Measurements from ENCODE around the gene ZNF547.
"Not testable (repeated sequence)": the region's sequence is repeated elsewhere in the genome, so short reads cannot be mapped to it uniquely, and the experiment has no call there.

Gene ZNF547

DNA sequence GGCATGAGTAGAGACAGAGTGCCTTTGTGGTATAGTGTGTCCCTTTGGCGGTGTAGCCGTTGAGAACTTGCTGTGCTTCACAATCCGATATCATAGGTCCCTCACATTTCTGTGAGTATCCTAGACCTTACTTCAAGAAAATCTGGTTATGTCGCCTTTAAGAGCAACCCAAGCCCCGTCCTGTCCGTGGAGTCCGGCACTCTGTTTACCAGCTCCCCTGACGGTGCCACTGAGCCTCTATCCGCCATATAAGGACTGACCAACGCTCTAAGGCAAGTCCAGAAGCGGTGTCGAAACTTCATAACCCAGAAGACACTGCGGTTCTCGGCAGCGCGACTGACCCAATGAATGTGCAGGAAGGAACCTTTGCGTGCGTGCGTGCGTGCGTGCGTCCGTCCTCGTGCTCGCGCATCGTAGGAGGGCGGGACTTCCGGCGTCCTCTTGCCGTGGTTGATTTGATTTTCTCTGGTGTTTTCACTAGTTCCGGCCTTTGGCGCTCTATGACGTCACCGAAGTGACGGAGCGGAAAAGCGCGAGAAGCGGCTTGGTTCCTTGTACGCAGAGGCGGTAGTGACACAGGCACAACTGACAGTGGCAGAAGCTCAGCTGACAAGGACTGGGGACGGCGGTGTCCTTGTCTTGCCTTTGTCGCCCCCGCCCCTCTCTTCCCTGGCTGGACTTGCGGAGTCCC lies at the start of gene ZNF547, which contains the start of gene TRAPPC2B:
TSS of gene ZNF547 (plus strand) at position 555 of the 691 bp plus-strand sequence. CDS start 5,005 bp downstream, outside the sequence.
TSS of gene TRAPPC2B (plus strand) at position 555 of the 691 bp plus-strand sequence. CDS start 1,283 bp downstream, outside the sequence.
- DNase-seq, result peak; percentile 98

GRCh38 chr19:57314146-57314545 lies 49.2 kb upstream of the ZNF547 start:
- DNase-seq, result peak; percentile 97

DNA sequence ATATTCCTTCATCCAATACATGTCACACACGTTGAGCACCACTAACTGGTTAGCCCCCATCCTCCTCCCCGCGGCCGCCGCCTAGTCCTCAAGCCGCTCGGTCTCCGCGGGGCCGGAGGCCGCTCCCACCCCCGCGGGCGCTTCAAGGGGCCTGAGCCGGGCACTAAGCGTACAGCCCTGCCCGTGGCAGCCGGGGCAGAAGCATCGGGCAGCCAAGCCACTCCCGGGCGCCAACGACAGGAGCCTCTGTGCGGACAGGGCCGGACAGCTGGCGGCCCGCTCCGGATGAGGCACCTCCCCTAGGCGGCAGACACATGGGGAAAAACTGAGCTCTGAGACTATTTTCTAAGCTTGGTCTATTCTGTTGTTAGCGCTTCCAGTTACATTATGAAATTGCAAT lies 45.8 kb upstream of the ZNF547 start:
- no peak for DNase-seq

GRCh38 chr19:57319869-57320179 lies 43.5 kb upstream of the ZNF547 start:
- DNase-seq, result no peak

- DNase-seq, result peak; percentile 95
Measured at GRCh38 chr19:57320180-57321084, 42.9 kb upstream of the ZNF547 start, which contains the start of gene ZNF543. Gene ZNF543 (plus strand): TSS chr19:57320472. CDS start chr19:57320854, 382 bp downstream.

GRCh38 chr19:57321116-57321515 lies 42.2 kb upstream of the ZNF547 start:
- no peak for DNase-seq

DNA sequence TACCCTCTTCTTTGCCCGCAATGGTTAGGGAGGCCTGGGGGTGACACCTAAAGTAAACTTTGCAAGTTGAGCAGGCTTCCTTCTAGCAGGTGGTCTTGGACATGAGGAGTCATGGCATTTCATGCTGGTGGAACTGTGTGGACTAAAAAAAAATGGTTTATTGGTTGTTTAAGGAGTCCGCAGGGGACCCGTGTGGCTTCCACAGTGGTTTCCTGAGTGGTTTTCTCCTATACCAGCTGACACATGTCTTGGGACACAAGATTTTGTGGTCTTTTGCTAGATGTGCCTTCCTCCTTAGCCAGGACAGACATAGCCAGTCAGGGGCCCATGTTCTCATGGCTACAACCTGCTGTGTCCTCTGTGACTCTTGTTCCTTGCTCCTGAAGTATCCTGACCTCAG lies 41.6 kb upstream of the ZNF547 start:
- DNase-seq, result no peak

- DNase-seq, result no peak
Measured at GRCh38 chr19:57324992-57325391, 38.4 kb upstream of the ZNF547 start.

- no peak for DNase-seq
Measured at GRCh38 chr19:57327993-57328392, 35.4 kb upstream of the ZNF547 start.

DNA sequence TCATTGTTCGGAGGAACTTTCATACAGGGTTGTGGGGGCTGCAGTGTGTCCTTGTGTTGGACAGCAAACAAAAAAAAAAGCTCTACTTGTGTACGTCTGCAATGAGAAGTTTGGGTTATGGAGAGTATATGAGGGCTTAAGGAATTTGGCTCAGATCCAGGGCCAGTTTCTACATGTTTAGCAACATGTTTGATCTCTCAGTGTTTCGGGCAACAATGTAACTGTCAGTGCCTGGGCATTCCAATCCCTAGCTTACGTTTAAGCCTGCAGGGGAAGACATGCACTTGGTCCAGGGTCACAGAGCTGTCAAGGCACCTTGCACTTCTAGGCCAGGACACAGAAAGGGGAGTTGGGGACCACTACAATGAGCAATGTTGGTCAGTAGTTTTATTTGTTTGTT lies 29.2 kb upstream of the ZNF547 start:
- DNase-seq, result no peak

DNA sequence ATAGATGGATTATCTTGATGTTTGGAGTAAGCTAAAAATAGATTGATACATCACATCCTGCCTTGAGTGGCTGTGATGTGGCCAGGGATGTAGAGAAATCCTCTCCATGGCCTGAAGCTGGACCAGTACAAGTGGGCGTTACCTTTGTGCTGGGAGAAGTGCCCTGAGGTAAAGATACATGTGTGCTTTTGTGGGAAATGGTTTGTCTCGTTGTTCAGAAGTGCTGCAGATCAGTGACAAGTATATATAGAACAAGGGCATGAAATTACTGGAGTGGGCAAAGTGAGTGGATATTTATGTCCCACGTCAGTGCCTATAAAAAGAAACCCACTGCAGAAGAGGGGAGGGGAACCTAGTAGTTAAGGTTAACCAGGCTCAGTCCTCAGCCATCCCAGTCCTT lies 24.5 kb upstream of the ZNF547 start:
- no peak for DNase-seq

DNA sequence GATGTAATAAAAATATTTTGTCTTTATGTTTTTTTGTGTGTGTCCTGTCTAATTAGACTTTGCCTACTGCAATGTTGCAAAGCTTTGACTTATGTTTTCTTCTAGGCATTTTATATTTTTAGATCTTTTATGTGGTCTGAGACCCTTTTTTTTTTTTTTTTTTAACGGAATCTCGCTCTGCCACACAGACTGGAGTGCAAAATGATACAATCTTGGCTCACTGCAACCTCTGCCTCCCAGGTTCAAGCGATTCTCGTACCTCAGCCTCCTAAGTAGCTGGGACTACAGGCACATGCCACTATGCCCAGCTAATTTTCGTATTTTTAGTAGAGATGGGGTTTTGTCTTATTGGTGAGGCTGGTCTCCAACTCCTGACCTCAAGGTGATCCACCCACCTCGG lies 20.8 kb upstream of the ZNF547 start:
- DNase-seq, result no peak

DNA sequence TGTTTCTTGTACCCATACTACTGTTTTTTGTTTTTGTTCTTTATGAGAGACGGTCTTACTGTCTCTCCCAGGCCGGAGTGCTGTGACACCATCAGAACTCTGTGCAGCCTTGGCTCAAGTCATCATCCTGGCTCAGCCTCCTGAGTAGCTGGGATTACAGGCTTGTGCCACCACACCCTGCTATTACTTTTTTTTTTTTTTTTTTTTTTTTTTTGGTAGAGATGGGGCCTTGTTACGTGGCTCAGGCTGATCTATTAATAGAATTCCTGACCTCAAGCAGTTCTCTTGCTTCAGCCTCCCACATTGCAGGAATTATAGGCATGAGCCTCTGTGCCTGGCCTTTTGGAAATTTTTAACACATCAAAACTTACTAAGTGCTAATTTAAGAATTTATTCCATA lies 15.2 kb upstream of the ZNF547 start:
- no peak for DNase-seq

GRCh38 chr19:57350877-57351805 lies 12.2 kb upstream of the ZNF547 start, which contains the start of gene ZNF304:
Gene ZNF304 (plus strand): TSS chr19:57351271. CDS start chr19:57351665, 394 bp downstream.
- peak; percentile 94 for DNase-seq

DNA sequence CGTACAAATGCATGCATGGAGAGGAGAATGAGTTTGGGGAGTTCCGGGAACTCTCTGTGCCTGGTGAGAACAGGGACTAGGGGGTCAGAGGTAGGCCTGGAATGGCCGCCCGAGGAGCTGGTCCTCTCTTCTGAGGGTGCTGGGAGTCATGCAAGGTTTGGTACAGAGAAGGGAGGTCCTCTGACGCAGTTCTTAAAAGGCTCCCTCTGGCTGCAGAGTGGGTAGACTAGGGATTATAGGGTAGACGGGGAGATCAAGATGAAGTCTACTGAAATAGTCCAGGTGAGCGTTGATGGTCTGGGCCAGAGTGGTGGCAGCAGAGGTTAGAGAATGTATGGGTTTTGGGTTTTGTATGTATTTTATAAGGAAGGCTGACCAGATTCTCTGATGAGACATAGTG lies 11.5 kb upstream of the ZNF547 start:
- no peak for DNase-seq

GRCh38 chr19:57355916-57356315 lies 7.4 kb upstream of the ZNF547 start:
- DNase-seq, result no peak

- DNase-seq, result no peak
Measured at GRCh38 chr19:57357406-57357805, 5.9 kb upstream of the ZNF547 start.

GRCh38 chr19:57359300-57359699 lies 4.1 kb upstream of the ZNF547 start:
- DNase-seq, result no peak

- DNase-seq, result no peak
Measured at GRCh38 chr19:57362419-57362818, 932 bp upstream of the ZNF547 start.

- DNase-seq, result no peak
Measured at GRCh38 chr19:57363688-57364181, 384 bp downstream of the ZNF547 start.

DNA sequence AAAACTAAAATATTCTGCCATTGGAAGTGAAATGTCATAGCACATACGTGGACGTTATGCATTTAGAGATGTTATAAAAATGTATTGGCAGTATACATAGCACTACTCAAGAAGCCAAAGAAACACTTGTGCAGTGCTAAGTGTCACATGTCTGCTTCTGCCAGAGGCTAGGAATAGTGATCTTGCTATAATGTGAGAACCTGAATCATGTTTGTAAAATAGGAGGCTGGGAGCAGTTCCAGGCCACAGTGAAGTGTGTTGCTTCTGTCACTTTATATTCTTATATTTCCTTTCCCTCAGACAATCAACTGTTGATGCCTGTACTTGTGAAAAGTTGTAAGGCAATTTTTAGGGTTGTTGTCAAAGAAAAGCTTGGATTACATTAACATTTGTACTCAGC lies 3.4 kb downstream of the ZNF547 start:
- no peak for DNase-seq

DNA sequence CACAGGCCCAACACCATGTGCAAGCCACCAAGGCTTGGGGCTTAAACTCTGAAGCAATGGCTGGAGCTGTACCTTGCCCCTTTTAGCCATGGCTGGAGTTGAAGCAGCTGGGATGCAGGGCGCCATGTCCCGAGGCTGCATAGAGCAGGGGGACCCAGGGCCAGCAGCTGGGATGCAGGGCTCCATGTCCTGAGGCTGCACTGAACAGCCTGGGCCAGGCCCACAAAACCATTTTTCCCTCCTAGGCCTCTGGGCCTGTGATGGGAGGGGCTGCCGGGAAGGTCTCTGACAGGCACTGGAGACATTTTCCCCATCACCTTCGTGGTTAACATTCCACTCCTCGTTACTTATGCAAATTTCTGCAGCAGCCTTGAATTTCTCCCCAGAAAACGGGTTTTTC lies 10.8 kb downstream of the ZNF547 start:
- DNase-seq, result no peak

GRCh38 chr19:57374647-57375046 lies 11.3 kb downstream of the ZNF547 start:
- DNase-seq, result not testable (repeated sequence)

Data from NCI-H748 treated with DMSO at 0.1 percent for 48 hours (cell line).